Frontal cortex (tissue), 4 donors: Measurements from ENCODE around the gene ARHGEF18. TPM values are rescaled to one million over a fixed set of nuclear protein-coding genes. Genes with fewer than 3 reads are reported as not detected.
A peak's percentile ranks its signal among the peaks of the same experiment; 100 is the strongest.
"Not testable (repeated sequence)": the region's sequence is repeated elsewhere in the genome, so short reads cannot be mapped to it uniquely, and the experiment has no call there.

Experiments used
- DNase-seq, 2 donors: peaks; one replicate each; pipeline ENCODE4 v3.0.0; 2012; ENCODE audit warnings: low spot score in 2 of 2
- FAIRE-seq: peaks from 2 replicates; lab custom pipeline; 2012; peaks lifted over from hg19 to GRCh38; lab: Jason Lieb, UNC
- total RNA-seq: library from RNA; depleted of rRNA; stranded (reverse); fragments of >200 nt; gene quantifications from one replicate; pipeline ENCODE4 v1.2.3, GENCODE V29; 2014
- donor health status: control.
- donor health status: control.
- donor health status: control.

ARHGEF18 gene
- 26.1 TPM for total RNA-seq

DNA sequence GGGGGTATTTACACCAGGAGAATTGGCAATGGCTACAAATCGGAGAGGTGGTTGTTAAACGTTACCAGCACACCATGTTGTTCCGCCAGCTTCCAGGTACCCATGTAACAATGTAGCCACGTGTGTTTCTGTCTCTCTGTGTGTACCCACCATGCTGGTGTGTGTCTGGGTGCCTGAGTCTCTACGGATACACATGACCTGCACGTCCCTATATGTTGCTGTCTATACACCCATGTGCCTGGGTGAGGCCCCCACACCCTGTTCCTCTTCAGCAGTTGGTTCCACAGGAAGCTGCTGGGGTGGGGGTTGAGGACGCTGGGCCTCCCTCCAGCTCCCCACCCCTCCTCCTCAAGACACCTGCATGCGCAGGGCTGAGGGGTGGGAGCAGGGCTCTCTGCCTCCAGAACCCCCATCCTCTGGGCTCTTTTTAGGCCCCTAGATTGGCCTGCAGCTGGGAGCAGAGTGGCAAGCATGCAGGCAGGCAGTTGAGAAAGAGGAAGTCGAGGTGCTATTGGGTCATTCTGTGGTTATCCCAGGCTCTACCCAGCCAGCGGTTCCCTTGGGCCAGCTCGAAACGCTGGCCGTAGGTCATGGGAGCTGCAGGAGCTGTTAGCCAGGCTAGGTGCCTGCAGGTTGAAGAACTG lies at the start of gene ARHGEF18:
Gene ARHGEF18, plus strand, starts transcription at position 351 of the 644 bp plus-strand sequence. CDS start 13,954 bp downstream, outside the sequence.
- no peak for FAIRE-seq
- DNase-seq, result no peak

DNA sequence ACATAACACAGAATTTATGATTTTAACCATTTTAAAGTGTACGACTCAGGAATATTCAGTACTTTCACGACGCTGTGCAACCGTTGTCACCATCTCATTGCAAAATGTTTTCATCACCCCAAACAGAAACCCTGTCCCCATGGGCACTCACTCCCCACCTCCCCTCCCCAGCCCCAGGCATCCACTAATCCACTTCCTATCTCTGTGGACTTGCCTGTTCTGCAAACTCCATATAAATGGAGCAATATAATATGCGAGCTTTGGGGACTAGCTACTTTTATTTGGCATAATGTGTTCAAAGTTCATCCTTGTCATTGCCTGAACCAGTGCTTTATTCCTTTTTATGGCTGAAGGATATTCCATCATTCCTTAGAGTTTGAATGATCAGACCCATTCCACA lies 47.2 kb upstream of the ARHGEF18 start:
- DNase-seq, result no peak
- no peak for FAIRE-seq

DNA sequence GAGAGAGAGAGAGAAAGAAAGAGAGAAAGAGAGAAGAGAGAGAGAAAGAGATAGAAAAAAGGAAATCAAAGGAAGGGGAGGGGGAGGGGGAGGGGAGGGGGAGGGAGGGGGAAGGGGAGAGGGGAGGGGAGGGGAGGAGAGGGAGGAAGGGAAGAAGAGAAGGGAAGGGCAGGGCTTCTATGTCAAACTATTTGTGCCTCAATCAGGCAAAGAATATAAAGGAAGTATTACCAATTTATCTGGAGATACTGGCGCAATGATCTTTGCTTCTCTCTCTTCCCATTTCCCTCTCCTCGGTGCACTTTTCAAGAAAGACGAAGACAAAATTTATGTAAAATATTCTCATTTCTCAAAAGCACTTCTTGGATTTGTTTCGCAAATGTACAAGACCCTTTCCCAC lies 45.3 kb upstream of the ARHGEF18 start:
- no peak for DNase-seq

DNA sequence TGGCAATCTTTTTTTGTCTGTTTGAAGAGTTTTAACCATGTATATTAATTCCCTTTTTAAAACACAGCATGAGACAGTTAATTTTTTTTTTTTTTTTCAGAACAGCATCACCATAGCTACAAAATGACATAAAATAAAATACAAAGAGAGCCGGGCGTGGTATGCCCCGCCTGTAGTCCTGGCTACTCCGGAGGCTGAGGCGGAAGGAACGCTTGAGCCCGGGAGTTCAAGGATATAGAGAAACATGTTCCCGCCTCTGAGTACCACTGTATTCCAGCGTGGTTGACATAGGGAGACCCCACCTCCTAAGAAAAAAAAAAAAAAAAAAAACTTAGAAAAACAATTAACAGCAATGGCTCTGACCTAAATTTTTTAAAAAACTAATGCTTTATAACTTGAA lies 44.5 kb upstream of the ARHGEF18 start:
- DNase-seq (no peak), FAIRE-seq (no peak)

More for the DNA sequence above, 45.3 kb upstream of the ARHGEF18 start:
- no peak for FAIRE-seq

DNA sequence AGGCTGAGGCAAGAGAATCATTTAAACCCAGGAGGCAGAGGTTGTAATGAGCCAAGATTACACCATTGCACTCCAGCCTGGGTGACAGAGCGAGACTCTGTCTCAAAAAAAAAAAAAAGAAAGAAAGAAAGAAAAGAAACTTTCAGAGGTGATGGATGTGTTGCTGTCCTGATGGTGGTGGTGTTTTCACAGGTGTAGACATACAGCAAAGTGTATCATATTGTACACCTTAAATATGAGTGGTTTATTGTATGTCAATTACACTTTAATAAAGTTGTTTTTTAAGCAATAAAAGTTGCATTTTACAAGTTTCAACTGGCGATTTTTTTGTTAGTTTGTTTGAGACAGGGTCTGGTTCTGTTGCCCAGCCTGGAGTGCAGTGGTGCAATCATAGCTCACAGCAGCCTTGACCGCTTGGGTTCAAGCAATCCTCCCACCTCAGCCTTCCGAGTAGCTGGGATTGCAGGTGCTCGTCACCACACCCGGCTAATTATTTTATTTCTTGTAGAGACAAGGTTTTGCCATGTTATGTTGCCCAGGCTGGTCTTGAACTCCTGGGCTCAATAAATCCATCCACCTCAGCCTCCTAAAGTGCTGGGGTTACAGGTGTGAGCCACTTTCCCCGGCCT lies 41.0 kb upstream of the ARHGEF18 start:
- no peak for FAIRE-seq

DNA sequence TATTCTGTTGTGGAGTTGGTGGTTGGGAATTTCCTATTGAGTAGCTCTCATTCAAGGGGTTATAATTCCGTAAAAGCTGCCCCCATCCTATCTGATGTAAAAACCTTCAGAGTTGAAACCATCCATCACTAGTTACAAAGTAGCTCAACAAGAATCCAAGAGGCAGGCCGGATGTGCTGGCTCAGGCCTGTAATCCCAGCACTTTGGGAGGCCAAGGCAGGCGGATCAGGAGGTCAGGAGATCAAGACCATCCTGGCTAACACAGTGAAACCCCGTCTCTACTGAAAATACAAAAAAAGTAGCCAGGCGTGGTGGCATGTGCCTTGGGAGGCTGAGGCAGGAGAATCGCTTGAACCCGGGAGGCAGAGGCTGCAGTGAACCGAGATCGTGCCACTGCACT lies 40.4 kb upstream of the ARHGEF18 start:
- not testable (repeated sequence) for DNase-seq, FAIRE-seq

More for the DNA sequence above, 41.0 kb upstream of the ARHGEF18 start:
- no peak for DNase-seq

DNA sequence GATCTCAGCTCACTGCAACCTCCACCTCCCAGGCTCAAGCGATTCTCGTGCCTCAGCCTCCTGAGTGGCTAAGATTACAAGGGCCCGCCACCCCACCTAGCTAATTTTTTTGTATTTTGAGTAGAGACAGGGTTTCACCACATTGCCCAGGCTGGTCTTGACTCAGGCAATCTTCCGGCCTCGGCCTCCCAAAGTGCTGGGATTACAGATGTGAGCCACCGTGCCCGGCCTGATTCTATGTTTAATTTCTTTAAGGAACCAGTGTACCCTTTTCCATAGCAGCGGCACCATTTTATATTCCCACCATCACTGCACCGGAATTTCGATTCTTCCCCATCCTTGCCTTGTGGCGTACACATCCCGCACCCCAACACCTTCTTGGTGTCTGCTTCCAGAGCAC lies 36.8 kb upstream of the ARHGEF18 start:
- no peak for DNase-seq
- FAIRE-seq, result no peak

DNA sequence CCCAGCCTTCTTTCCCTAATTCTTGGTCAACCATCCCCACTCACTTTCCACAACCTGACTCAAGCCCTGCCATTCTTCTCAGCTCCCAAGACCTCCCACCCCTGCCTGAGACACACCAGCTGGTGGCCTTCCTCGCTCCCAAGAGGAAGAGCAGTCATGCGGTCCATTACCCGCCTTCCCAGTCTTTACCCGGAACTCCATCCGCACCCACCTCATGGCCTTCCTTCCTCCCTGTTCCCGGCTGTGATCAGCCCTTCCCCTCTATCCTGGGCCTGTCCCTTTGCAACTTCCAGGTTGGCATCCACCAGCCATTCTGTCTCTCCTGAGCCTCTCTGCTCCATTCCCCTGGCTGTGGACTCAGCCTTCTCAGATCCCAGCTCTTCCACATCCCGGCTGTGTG lies 35.9 kb upstream of the ARHGEF18 start:
- DNase-seq (no peak), FAIRE-seq (no peak)

DNA sequence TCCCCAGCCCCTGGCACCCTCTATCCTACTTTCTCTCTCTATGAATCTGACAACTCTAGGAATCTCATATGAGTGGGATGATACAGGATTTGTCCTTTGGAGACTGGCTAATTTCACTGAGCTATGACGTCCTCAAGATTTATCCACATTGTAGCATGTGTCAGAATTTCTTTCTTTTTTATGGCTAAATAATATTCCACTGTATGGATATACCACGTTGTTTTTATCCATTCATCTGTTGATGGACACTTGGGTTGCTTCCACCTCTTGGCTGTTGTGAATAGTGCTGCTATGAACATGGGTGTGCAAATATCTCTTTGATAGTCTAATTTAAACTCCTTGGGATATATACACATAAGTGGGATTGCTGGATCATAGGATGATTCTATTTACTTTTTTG lies 30.6 kb upstream of the ARHGEF18 start:
- DNase-seq (no peak), FAIRE-seq (no peak)

DNA sequence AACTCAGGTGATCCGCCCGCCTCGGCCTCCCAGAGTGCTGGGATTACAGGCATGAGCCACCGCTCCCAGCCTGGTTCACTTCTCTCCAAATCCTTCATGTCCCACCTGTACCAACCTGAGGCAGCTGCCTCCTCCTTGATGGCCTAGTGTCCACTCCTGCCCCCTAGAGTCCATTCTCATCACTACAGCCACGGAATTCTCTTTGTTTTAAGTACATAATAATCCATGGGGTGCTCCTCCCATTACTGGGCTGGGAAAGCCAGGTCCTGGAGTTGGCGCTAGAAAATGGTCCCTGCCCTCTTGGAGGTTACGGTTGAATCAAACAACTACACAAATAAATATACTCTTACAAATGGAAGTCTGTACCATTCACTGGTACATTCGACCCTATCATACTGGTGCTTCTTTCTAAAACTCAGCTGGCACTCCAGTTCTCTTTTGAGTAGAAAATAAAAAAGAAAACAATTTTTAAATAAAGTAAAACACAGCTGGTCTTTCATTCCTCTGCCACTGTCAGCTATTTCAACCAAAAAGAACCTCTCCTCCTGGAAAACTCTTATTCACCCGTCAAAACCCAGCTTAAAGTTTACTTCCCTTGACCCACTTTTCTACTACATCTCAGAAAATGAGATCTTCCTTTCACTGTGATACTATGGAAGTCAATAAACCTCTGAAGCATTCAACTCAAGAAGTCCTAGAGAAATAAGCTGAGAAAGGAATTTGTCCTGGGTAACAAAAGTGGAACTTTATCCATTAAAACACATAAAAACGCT lies 22.4 kb upstream of the ARHGEF18 start:
- DNase-seq (no peak), FAIRE-seq (no peak)

DNA sequence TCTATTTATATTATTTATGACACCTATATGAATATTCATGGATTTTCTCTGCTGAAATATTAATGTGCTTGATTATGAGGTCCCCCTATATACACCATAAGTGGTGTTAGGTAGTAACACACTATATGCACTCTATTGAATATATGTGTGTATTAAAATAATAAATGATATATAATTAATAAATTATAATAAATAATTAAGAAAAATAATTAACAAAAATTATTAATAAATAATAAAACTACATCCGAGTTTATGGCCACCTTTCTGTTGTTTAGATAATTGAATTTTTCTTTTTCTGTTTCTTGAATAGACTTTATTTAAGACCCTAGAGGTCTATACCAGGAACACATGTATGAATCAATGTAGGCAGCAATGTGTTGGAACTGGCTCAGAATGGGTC lies 20.9 kb upstream of the ARHGEF18 start:
- no peak for DNase-seq
- no peak for FAIRE-seq

DNA sequence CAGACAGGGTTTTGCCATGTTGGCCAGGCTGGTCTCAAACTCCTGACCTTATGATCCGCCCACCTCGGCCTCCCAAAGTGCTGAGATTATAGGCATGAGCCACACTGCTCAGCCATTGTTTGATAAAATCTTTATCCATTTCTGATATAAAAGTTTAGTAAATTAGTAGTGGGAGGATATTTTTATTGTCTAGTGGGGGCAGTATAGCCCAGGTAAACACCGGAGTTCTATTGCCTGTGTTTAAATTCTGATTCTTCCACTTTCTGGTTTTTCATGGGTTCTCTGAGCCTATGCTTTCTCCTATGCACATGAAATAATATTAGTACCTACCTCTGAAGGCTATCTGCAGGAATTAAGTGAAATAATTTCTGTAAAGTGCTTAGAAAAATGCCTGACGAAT lies 20.1 kb upstream of the ARHGEF18 start:
- DNase-seq (no peak), FAIRE-seq (no peak)

DNA sequence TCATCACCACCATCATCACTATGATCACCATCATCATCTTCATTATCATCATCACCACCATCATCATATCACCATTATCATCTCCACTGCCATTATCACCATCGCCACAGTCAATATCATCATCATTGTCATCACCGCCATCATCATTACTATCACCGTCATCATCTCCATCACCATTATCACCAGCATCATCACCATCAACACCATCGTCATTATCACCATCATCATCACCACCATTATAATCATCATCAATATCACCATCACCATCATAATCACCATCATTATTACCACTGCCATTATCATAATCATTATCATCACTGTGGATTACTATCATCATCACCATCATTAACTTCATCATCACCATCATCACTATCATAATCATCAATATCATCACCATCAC lies 17.3 kb upstream of the ARHGEF18 start:
- DNase-seq, result no peak
- no peak for FAIRE-seq

DNA sequence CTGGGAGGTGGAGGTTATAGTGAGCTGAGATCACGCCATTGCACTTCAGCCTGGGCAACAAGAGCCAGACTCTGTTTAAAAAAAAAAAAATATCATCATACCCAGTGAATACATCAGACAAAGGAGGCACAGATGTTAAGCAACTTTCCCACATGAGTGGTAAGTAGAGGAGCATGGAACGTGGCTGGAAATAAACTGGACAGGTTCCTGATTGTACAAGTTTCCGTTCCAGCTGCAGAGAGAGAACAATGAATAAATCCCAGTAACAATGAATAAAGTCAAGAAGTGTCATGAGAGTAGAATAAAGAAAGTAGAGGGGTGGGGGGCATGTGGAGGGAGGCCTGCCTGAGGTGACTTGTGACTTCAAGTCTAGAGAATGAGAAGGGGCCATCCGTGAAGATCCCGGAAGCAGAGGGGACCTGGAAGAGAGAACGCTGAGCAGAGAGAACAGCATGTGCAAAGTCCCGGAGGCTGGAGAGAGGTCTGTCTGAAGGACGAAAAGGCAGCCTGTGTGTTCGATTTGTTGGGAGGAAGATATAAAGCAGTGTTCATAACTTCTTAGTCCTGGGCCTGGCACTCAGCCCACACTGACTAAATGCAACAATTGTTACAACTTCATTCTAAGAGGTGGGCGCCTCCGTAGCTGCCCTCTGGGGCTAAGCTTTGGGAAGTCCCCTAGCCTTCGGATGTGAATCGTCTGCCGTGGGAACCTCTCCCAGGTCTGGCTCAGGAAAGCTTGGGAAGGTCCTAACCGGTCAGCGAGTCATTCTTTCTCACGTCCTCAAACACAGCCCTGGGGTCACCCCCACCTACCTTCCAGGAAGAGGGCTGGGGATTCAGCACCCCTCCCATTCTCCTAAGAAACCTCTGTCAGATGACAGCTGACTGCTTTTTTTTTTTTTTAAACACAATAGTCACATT lies 15.3 kb upstream of the ARHGEF18 start:
- DNase-seq, result no peak
- FAIRE-seq, result no peak

DNA sequence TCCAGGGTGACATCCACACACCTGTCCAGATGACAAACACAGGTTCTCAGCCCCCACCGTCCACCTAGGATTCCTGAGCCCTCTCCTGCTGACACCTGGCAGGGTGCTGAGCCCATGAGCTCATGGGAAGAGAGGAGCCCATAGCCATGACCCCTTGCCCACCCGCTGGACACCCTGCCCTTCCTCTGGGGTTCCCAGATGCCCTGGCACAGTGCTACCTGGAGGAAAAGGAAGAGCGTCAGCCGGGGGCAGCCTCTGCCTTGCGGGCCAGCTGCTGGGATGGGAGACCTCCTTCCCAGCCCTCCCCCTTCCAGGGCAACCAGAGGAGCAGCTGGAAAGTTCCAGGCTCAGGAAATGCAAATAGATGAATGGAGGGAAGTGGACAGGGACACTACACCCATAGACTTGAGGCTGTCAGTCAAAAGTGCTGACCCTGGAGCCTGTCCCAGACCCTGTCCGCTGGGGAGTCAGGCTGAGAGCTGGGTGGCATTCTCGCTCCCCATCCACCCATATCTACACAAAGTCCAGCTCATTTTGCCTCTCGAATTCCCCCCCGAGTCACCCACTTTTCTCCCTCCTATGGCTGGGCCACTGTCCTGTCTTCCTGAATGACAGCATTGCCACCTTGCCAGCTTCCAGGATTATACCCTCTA lies 12.3 kb upstream of the ARHGEF18 start:
- DNase-seq, result no peak
- no peak for FAIRE-seq

DNA sequence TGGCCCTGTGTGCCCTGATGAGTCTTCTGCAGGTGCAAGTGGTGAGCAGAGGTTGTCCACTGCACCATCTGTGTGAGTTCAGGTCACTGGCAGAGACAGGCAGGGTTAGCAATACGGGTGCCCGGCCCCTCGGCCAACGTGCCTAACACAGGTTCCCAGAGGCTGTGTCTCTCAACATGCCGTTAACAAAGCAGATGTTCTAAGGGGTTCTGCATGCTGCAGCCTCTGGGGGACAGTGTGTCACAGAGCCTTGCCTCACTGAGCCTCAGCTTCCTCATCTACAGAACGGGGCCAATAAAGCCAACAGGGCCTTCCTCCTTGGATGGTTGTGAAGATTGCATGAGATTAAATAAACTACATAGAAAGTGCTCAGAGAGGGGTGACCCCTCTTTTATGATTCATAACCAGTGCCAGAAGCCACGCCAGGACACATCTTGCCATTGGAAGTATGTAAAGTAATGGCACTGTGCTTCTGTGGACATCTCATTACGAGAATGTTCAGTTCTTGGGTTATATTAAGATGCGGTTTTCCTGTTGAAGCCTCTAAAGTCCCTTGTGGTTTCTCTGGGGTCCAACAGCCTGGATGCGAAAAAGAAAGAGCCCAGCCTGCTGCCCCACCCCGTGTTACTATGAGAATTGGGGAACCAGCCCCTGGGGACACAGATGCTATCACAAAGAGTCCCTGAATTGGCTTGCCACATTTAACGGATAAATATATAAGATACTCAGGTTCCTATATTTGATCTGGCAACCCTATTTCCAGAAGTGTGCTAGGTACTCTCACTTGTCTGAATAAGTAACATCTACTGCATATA lies 11.2 kb upstream of the ARHGEF18 start:
- DNase-seq, result no peak
- no peak for FAIRE-seq

DNA sequence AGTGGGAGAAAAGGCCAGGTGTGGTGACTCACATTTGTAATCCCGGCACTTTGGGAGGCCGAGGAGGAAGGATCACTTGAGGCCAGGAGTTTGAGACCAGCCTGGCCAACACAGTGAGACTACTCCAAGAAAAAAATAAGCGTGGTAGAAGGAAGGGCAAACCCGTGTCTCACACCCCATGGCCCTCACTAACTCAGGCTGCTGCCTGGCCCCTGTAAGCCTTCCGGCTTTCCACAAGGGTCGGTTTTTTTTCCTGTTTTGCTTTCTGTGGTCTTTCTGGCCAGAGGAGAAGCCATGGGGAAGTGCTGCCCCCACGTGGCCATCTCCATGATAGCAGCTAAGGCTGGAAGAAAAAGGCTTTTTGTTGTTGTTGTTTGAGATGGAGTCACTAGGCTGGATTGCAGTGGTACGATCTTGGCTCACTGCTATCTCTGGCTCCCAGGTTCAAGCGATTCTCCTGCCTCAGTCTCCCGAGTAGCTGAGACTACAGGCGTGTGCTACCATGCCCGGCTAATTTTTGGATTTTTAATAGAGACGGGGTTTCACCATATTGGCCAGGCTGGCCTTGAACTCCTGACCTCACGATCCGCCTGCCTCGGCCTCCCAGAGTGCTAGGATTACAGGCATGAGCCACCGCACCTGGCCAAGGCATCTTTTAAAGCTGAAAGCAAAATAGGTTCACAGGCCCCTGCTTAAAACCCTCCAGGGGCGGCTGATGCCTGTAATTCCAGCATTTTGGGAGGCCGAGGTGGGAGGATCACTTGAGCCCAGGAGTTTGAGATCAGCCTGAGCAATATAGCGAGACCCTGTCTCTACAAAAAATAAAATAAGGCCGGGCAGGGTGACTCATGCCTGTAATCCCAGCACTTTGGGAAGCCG lies 7.5 kb upstream of the ARHGEF18 start:
- no peak for FAIRE-seq
- DNase-seq, result peak; percentile 29 to 64

DNA sequence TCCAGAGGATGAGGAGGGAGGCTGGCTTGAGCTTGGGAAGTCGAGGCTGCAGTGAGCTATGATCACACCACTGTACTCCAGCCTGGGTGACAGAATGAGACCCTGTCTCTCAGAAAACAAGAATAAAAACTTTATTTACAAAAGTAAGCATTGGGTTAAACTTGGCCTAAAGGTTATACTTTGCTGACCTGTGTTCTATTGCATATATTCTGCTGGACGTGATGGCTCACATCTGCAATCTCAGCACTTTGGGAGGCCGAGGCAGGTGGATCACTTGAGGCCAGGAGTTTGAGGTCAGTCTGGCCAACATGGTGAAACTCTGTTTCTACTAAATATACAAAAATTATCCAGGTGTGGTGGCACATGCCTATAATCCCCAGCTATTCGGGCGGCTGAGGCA lies 6.6 kb upstream of the ARHGEF18 start:
- DNase-seq (no peak), FAIRE-seq (no peak)
